Fibroblast of the aortic adventitia (primary cell): ENCODE measurements around the gene TMEM82. TPM values are rescaled to one million over a fixed set of nuclear protein-coding genes. Genes with fewer than 3 reads are reported as not detected.
A peak's percentile ranks its signal among the peaks of the same experiment; 100 is the strongest.

Experiments
- DNase-seq: peaks from one replicate; pipeline ENCODE4 v3.0.0-alpha.2; 2010; ENCODE audit warnings: low read depth
- H3K4me3 ChIP-seq: 2 replicates; pipeline ENCODE4 v1.5.1; 2011; ENCODE audit warnings: low read depth, mild to moderate bottlenecking, control low read depth, low read length, moderate library complexity
- CTCF ChIP-seq: IDR thresholded peaks from 2 replicates; pipeline ENCODE4 v1.5.1; 2011; ENCODE audit warnings: mild to moderate bottlenecking, low read length, control low read depth, inconsistent platforms; ENCODE audit not compliant: insufficient read depth
- total RNA-seq: library from RNA; depleted of rRNA; stranded (reverse); fragments of >200 nt; gene quantifications from 2 replicates; pipeline ENCODE4 v1.2.3, GENCODE V29; 2012; ENCODE audit warnings: low replicate concordance

Gene TMEM82
- total RNA-seq, 1 donor = not detected

GRCh38 chr1:15749399-15750291 is 7.3 kb downstream of the TMEM82 start:
- DNase-seq = peak; percentile 51
- no peak overlapping the region for H3K4me3 ChIP-seq
- no peak for TF ChIP-seq CTCF

- DNase-seq = no peak
- TF ChIP-seq CTCF = no peak
- no peak overlapping the region for H3K4me3 ChIP-seq
Observed at GRCh38 chr1:15750924-15751323, 8.6 kb downstream of the TMEM82 start.

- no peak for TF ChIP-seq CTCF
- no peak for DNase-seq
- H3K4me3 ChIP-seq = no peak overlapping the region
Observed at GRCh38 chr1:15751717-15752116, 9.4 kb downstream of the TMEM82 start.

GRCh38 chr1:15753776-15754175 is 11.5 kb downstream of the TMEM82 start:
- TF ChIP-seq CTCF = no peak
- no peak overlapping the region for H3K4me3 ChIP-seq
- no peak for DNase-seq

- no peak for DNase-seq
- H3K4me3 ChIP-seq = no peak overlapping the region
- no peak for TF ChIP-seq CTCF
Observed at GRCh38 chr1:15755021-15755645, 12.8 kb downstream of the TMEM82 start.

GRCh38 chr1:15755646-15756040 is 13.3 kb downstream of the TMEM82 start:
- H3K4me3 ChIP-seq = no peak overlapping the region
- DNase-seq = no peak
- TF ChIP-seq CTCF = no peak
